VCaP (cell line): ENCODE data around the gene TFF1.
"Not testable (repeated sequence)": the region's sequence is repeated elsewhere in the genome, so short reads cannot be mapped to it uniquely, and the experiment has no call there.

Source experiments
- H3K27ac ChIP-seq: fragments of 450-650 bp; 2 replicates; pipeline ENCODE4 v1.5.1; 2017
- TF ChIP-seq, protein P1 (sequence below): fragments of 450-650 bp; conservative IDR thresholded peaks from 2 replicates; pipeline ENCODE4 v1.5.1; 2017; ENCODE audit warnings: mild to moderate bottlenecking, moderate library complexity

TFF1 gene

DNA sequence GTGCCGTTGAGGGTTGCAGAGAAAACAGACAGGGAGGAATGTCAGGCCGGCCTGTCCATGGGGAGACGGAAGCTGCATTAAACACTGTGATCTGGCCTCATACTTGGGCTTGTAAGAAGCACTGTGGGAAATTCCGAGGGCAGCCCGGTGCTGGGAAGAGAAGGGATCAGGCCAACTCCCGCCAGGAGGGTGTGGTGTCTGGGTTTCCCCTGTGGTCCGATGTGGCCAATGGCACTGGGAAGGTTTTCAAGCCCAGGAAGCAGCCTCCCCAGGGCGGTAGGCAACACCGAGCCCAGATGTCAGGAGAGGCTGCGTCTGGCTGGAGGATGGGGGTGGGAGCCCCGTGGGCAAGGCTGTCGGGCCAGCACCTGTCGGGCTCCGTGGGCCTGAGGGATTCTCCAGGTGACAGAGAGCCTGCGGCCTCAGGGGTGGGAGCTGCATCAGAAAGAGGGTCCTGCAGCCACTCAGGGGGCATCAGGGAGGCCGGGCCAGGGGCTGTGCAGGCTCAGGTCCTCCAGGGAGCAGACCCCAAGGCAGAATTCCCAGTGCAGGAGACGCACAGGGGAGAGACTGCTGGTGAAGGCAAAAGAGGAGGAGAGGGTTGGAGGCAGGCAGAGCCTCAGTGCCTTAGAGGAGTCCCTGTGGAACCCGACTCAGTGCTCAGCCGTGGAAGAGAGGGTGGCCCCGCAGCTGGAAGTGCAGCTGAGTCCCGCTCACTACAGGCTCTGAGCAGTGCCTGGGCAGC lies 45.7 kb upstream of the TFF1 start:
- H3K27ac ChIP-seq = no peak overlapping the region
- TF ChIP-seq, protein P1, sequence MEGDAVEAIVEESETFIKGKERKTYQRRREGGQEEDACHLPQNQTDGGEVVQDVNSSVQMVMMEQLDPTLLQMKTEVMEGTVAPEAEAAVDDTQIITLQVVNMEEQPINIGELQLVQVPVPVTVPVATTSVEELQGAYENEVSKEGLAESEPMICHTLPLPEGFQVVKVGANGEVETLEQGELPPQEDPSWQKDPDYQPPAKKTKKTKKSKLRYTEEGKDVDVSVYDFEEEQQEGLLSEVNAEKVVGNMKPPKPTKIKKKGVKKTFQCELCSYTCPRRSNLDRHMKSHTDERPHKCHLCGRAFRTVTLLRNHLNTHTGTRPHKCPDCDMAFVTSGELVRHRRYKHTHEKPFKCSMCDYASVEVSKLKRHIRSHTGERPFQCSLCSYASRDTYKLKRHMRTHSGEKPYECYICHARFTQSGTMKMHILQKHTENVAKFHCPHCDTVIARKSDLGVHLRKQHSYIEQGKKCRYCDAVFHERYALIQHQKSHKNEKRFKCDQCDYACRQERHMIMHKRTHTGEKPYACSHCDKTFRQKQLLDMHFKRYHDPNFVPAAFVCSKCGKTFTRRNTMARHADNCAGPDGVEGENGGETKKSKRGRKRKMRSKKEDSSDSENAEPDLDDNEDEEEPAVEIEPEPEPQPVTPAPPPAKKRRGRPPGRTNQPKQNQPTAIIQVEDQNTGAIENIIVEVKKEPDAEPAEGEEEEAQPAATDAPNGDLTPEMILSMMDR = no peak

DNA sequence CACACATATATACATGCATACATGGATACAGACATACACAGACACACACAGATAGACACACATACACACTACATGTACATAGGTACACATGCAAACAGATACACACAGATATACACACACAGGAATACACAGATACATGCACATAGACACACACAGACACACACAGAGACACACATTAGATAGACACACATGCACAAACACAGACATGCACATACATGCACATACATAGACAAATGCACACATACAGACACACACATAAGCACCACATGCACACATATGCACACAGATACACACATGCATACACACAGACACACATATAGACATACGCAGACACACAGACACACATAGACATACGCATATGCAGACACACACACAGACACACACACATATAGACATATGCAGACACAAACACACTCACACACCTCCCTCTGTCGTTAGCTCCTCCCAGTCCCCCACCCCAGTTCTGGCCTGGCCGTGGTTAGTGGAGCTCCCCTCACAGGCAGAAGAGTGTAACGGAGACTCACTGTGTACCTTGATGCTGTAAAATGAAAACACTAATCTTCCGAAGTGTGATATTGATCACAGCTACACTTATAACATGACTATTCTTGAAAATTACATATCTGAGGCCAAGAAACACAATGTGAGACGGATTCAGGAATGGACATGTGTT lies 45.0 kb upstream of the TFF1 start:
- no peak overlapping the region for H3K27ac ChIP-seq
- TF ChIP-seq, protein P1 = peak; percentile 73

DNA sequence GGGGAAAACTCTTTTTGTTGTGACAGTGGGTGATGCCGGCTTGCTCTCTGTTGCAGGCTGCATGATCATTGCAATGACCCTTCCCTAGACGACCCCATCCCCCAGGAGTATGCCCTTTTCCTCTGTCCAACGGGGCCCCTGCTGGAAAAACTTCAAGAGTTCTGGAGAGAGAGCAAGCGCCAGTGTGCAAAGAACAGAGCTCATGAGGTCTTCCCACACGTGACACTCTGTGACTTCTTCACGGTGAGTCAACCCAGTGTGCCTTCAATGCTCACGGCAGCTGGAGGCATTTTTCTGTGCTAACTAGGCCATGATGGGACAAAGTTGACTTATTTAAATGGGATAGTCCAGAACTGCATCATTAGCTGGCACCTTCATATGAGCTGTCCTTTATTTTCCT lies 43.0 kb upstream of the TFF1 start:
- no peak overlapping the region for H3K27ac ChIP-seq
- TF ChIP-seq, protein P1 = no peak

DNA sequence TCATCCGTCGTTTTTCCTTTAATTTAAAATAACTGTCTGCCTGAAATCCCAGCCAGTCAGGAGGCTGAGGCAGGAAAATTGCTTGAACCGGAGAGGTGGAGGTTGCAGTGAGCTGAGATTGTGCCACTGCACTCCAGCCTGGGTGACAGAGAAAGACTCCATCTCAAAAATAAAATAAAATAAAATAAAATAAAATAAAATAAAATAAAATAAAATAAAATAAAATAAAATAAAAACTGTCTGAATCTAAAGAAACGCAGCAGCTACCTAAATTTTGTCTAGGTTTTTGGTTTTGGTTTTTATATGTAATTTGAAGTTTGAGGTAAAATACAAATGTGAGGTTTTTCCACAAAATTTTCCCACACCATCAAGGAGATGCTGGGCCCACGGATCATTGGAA lies 42.4 kb upstream of the TFF1 start:
- not testable (repeated sequence) for H3K27ac ChIP-seq

DNA sequence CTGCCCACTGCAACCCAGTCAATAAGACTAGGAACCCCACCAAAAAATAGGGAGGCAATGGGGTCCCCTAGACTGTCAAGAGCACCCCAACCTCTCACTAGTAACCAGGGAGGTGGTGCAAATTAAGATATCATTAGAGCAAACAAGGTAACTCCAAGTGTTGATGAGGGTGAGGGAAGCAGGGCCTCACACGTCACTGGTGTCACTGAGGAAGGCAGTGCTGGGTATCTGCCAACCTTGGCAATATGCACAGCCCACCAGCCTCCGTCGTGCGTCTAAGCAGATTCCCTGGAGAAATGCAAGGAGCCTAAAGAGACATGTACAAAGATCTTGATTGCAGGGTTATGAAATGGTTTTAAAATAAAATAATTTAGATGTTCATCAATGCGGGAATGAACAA lies 41.1 kb upstream of the TFF1 start:
- TF ChIP-seq, protein P1 = no peak
- H3K27ac ChIP-seq = no peak overlapping the region

DNA sequence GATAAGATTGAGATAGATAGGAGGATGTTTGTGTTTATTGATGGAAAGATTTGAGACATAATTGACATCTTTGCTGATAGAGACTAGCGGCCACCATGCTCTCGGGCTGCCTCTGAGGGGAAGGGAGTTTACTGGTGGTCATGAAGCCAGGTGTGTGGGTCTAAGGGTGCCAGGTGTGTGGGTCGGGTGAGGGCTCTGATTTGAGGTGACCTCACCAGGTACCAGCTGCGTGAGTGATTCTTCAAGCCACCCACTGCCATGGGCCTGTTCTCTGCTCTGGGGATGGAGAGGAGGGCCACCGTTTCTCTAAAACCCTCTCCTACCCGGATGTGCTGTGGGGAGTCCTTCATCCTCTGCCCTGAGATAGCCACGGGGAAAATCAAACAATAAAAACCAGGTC lies 40.5 kb upstream of the TFF1 start:
- TF ChIP-seq, protein P1 = no peak
- H3K27ac ChIP-seq = no peak overlapping the region

DNA sequence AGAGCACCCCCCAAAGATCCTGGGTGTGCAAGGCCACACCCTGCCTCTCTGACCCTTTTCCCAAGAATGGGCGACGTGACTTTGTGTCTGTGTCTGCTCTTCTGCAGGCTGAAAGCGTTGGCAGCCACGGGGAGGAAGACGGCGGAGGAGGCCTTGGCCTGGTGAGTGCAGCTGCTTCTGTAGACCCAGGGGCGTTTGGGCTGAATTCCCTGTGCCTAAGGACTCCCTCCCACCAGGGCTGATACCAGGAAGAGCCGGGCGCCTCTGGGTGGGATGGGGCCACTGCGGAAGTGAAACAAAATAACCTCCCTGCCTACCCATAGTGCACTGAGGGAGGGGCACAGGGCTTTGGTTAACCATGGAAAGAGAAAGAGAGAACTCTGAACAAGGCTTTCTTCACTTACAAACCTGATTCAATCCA lies 39.9 kb upstream of the TFF1 start:
- TF ChIP-seq, protein P1 = no peak
- no peak overlapping the region for H3K27ac ChIP-seq
